HepG2 (cell line): Measurements from ENCODE around the gene PTPRM. TPM values are rescaled to one million over a fixed set of nuclear protein-coding genes. Genes with fewer than 3 reads are reported as not detected.

ENCODE experiments used
- ATAC-seq: fragments of 200-7000 bp; cut with Tn5 transposase; 3 replicates; pipeline ENCODE4 v1.9.1; 2020; ENCODE audit warnings: mild to moderate bottlenecking, moderate library complexity
- BruUV-seq: library from RNA; stranded (reverse); fragments of 400-500 nt; replicated peaks from 2 replicates; lab custom pipeline; 2021; lab: Mats Ljungman, UMichigan
- CTCF ChIA-PET: fragments of 300-600 bp; formaldehyde crosslinking; extraction: SDS; loops from one replicate; lab custom pipeline; 2021; ENCODE audit warnings: low total read pairs, inconsistent platforms, low intra/inter-chr PET ratio; lab: Yijun Ruan, JAX
- POLR2A ChIA-PET: fragments of 350-600 bp; sonication (Branson Sonifier 250); formaldehyde crosslinking; loops from one replicate; lab custom pipeline; 2020; ENCODE audit warnings: antibody characterized with exemption, inconsistent platforms; lab: Yijun Ruan, JAX
- DNase-seq: peaks from one replicate; pipeline ENCODE4 v3.0.0-alpha.2; 2015; ENCODE audit warnings: low spot score
- FAIRE-seq: peaks from 3 replicates; lab custom pipeline; 2011; peaks lifted over from hg19 to GRCh38; lab: Jason Lieb, UNC
- H2AFZ ChIP-seq: one replicate; pipeline ENCODE4 v1.6.1; 2011; ENCODE audit warnings: low read length, inconsistent platforms
- H3K27ac ChIP-seq: fragments of 300-600 bp; 3 replicates; pipeline ENCODE4 v1.8.0; 2011; ENCODE audit warnings: mixed run types, mild to moderate bottlenecking, mixed read lengths, low read length, inconsistent platforms; ENCODE audit not compliant: insufficient read depth; ENCODE audit errors: extremely low read length
- H3K27me3 ChIP-seq, 2 experiments: fragments of 200-600 bp in 1 of 2; 2 replicates in 1 of 2; 3 replicates in 1 of 2; pipeline versions ENCODE4 v1.6.0 to v1.8.0; 2011; ENCODE audit warnings: low read length in 2 of 2, mild to moderate bottlenecking in 2 of 2, moderate library complexity in 2 of 2, inconsistent platforms in 1 of 2; ENCODE audit not compliant: insufficient read depth in 2 of 2, control insufficient read depth in 1 of 2
- H3K36me3 ChIP-seq, 2 experiments: fragments of 200-600 bp in 1 of 2; replicated peaks in 1 of 2; 2 replicates in 1 of 2; 3 replicates in 1 of 2; pipeline versions ENCODE4 v1.5.1 to v1.8.0; 2011; ENCODE audit warnings: low read length in 2 of 2, inconsistent platforms in 1 of 2; ENCODE audit not compliant: insufficient read depth in 2 of 2, control insufficient read depth in 1 of 2
- H3K4me1 ChIP-seq: 2 replicates; pipeline ENCODE4 v1.5.1; 2012; ENCODE audit warnings: low read length, inconsistent platforms; ENCODE audit not compliant: insufficient read depth
- H3K4me2 ChIP-seq: 2 replicates; pipeline ENCODE4 v1.6.0; 2011; ENCODE audit warnings: low read depth, low read length, inconsistent platforms
- H3K4me3 ChIP-seq, 3 experiments: fragments of 200-600 bp in 1 of 3; sonication (generic), shearing (Covaris generic) in 1 of 3; replicated peaks in 1 of 3; 2 replicates each; pipeline ENCODE4 v1.5.1; 2011 to 2016; ENCODE audit warnings: low read length in 3 of 3, inconsistent platforms in 2 of 3, low read depth in 2 of 3, mild to moderate bottlenecking in 2 of 3, control low read depth in 1 of 3, mixed read lengths in 1 of 3; ENCODE audit not compliant: insufficient read depth in 1 of 3
- H3K79me2 ChIP-seq: one replicate; pipeline ENCODE4 v1.6.1; 2011; ENCODE audit warnings: low read length, inconsistent platforms; ENCODE audit not compliant: insufficient read depth
- H3K9ac ChIP-seq: 2 replicates; pipeline ENCODE4 v1.6.0; 2011; ENCODE audit warnings: mild to moderate bottlenecking, low read depth, low read length, inconsistent platforms; ENCODE audit not compliant: insufficient read depth
- H3K9me3 ChIP-seq: 2 replicates; pipeline ENCODE4 v1.5.1; 2012; ENCODE audit warnings: mild to moderate bottlenecking, low read length
- H4K20me1 ChIP-seq: 2 replicates; pipeline ENCODE4 v1.6.0; 2011; ENCODE audit warnings: inconsistent platforms, mild to moderate bottlenecking, low read length, moderate library complexity; ENCODE audit not compliant: insufficient read depth
- SMAD9 ChIP-seq: sonication (generic); formaldehyde crosslinking; IDR thresholded peaks from 2 replicates; pipeline ENCODE4 v1.5.1; 2020; ENCODE audit warnings: mild to moderate bottlenecking, missing genetic modification reagents
- TRIM24 ChIP-seq: sonication (generic); formaldehyde crosslinking; IDR thresholded peaks from 2 replicates; pipeline ENCODE4 v1.8.0; 2022; ENCODE audit warnings: mild to moderate bottlenecking, missing genetic modification reagents
- ZFAT ChIP-seq: sonication (generic); formaldehyde crosslinking; conservative IDR thresholded peaks from 2 replicates; pipeline ENCODE4 v1.8.1; 2023; ENCODE audit warnings: missing genetic modification reagents, inconsistent platforms
- ZMYM4 ChIP-seq: sonication (generic); formaldehyde crosslinking; IDR thresholded peaks from 2 replicates; pipeline ENCODE4 v1.8.1; 2023; ENCODE audit warnings: mild to moderate bottlenecking, missing genetic modification reagents
- ZNF484 ChIP-seq: sonication (generic); formaldehyde crosslinking; IDR thresholded peaks from 2 replicates; pipeline ENCODE4 v1.5.1; 2020; ENCODE audit warnings: mild to moderate bottlenecking, low read depth, missing genetic modification reagents, borderline replicate concordance
- ZNF549 ChIP-seq: sonication (generic); formaldehyde crosslinking; IDR thresholded peaks from 2 replicates; pipeline ENCODE4 v1.5.0; 2020; ENCODE audit warnings: missing genetic modification reagents
- ZNF589 ChIP-seq: sonication (generic); formaldehyde crosslinking; conservative IDR thresholded peaks from 2 replicates; pipeline ENCODE4 v1.8.0; 2022; ENCODE audit warnings: mild to moderate bottlenecking, moderate library complexity, missing genetic modification reagents
- ZNF891 ChIP-seq: sonication (generic); formaldehyde crosslinking; IDR thresholded peaks from 2 replicates; pipeline ENCODE4 v1.5.0; 2020; ENCODE audit warnings: mild to moderate bottlenecking, missing genetic modification reagents
- WGBS: methylation state at CpG from one replicate; pipeline ENCODE4 v1.1.6; 2017; ENCODE audit warnings: low lambda C conversion rate; 5-methylcytosine and 5-hydroxymethylcytosine counted together
- in situ Hi-C: cut with HindIII; loops from 2 replicates; pipeline ENCODE4 v1.10.0; 2017; ENCODE audit warnings: low pct_unique_long_range_greater_than_20kb; ENCODE audit not compliant: extremely low pct_ligation_motif_present
- intact Hi-C: fragments of 100-400 bp; cut with micrococcal nuclease; formaldehyde crosslinking; loops from one replicate; pipeline ENCODE4 v1.10.0; 2022; ENCODE audit not compliant: unreplicated experiment
- polyA plus RNA-seq, 8 experiments: library from polyadenylated mRNA; depleted of rRNA in 3 of 8; stranded (reverse) in 7 of 8; unstranded in 1 of 8; fragments of >200 nt; fragmentation: Illumina TruSeq in 4 of 8; extraction: Trizol in 4 of 8; gene quantifications; 2 replicates each; pipeline versions ENCODE4 v1.2.1 to v1.2.3, GENCODE V29; 2011 to 2016; ENCODE audit warnings: low read depth in 4 of 8, missing spikeins in 1 of 8, mixed read lengths in 1 of 8; ENCODE audit not compliant: insufficient read depth in 1 of 8
- total RNA-seq, 5 experiments: library from RNA; depleted of rRNA; stranded (reverse); fragments of >200 nt; fragmentation: Illumina TruSeq; extraction: Trizol; gene quantifications; 2 replicates each; pipeline ENCODE4 v1.2.3, GENCODE V29; 2016; ENCODE audit warnings: low read depth in 1 of 5
- TF ChIP-seq, protein P1 (sequence below), 2 experiments: sonication (generic) in 1 of 2; formaldehyde crosslinking in 1 of 2; IDR thresholded peaks; 2 replicates each; pipeline versions ENCODE4 v1.6.1 to v1.9.0; 2014 to 2022; ENCODE audit warnings: antibody characterized with exemption in 1 of 2, borderline replicate concordance in 1 of 2, inconsistent platforms in 1 of 2, low read depth in 1 of 2, missing genetic modification reagents in 1 of 2
- TF ChIP-seq, protein P2 (sequence below): sonication (generic); formaldehyde crosslinking; IDR thresholded peaks from 2 replicates; pipeline ENCODE4 v1.8.0; 2022; ENCODE audit warnings: missing genetic modification reagents, mild to moderate bottlenecking, moderate library complexity, borderline replicate concordance

The PTPRM gene
- total and polyA plus RNA-seq, 2 of the 13 experiments (the other 11 are each of a cell fraction or from before 2014, with no cell fraction given), result 12.6 to 108 TPM

- POLR2A ChIA-PET, result no interaction called here
These were observed 640.9 kb downstream of the PTPRM start for GRCh38 chr18:8207996-8208395.

DNA sequence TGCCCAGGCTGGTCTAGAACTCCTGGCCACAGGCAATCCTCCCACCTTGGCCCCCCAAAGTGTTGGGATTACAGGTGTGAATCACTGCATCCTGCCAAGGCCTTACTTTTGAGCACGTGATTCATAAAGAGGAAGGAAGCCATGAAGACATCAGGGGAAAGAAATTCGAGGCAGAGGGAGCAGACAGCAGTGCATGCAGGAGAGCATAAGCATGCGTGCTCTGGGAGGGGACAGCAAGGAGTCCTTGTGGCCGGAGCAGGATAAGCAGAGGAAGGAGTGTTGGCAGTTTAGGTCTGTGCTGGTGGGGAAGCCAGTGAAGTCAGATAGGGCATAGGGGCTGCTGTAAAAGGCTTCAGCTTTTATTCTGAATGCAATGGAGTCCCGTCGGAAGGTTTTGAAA lies 641.6 kb downstream of the PTPRM start:
- H3K27ac ChIP-seq, result no peak overlapping the region
- no peak overlapping the region for H2AFZ ChIP-seq
- no peaks in the 10 kb centered on the region for H3K27me3 ChIP-seq
- no peaks in the 10 kb centered on the region for H3K36me3 ChIP-seq
- H3K9me3 ChIP-seq, result no peaks in the 10 kb centered on the region
- POLR2A ChIA-PET, result no interaction called here
- no peak for ATAC-seq
- FAIRE-seq, result no peak
- no peak overlapping the region for H3K9ac ChIP-seq
- intact Hi-C loops, result no loop called here
- no peak overlapping the region for H3K4me2 ChIP-seq
- in situ Hi-C loops, result no loop called here
- no peaks in the 10 kb centered on the region for H4K20me1 ChIP-seq
- 71% methylated on average over 6 of the region's 6 CpGs for WGBS
- CTCF ChIA-PET, result no interaction called here
- no peak for DNase-seq
- no TSS peak for BruUV-seq
- H3K79me2 ChIP-seq, result no peaks in the 10 kb centered on the region
- no peak overlapping the region for H3K4me3 ChIP-seq
- no peaks in the 10 kb centered on the region for H3K4me1 ChIP-seq
- TF ChIP-seq ZNF589 (CRISPR knock-in tag) (no peak), ZNF891 (no peak), ZNF484 (CRISPR knock-in tag) (no peak), TRIM24 (no peak), ZNF549 (no peak), ZFAT (CRISPR knock-in tag) (no peak), SMAD9 (CRISPR knock-in tag) (no peak)
- TF ChIP-seq, protein P1, sequence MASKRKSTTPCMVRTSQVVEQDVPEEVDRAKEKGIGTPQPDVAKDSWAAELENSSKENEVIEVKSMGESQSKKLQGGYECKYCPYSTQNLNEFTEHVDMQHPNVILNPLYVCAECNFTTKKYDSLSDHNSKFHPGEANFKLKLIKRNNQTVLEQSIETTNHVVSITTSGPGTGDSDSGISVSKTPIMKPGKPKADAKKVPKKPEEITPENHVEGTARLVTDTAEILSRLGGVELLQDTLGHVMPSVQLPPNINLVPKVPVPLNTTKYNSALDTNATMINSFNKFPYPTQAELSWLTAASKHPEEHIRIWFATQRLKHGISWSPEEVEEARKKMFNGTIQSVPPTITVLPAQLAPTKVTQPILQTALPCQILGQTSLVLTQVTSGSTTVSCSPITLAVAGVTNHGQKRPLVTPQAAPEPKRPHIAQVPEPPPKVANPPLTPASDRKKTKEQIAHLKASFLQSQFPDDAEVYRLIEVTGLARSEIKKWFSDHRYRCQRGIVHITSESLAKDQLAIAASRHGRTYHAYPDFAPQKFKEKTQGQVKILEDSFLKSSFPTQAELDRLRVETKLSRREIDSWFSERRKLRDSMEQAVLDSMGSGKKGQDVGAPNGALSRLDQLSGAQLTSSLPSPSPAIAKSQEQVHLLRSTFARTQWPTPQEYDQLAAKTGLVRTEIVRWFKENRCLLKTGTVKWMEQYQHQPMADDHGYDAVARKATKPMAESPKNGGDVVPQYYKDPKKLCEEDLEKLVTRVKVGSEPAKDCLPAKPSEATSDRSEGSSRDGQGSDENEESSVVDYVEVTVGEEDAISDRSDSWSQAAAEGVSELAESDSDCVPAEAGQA (IDR thresholded peaks at IDR 0.05; ENCODE audit: low read depth), result no peak
- TF ChIP-seq, protein P1 (CRISPR knock-in tag; IDR thresholded peaks at IDR 0.05; ENCODE audit: borderline replicate concordance), result no peak

More at GRCh38 chr18:8207996-8208395, 640.9 kb downstream of the PTPRM start:
- no peak for ATAC-seq
- Histone ChIP-seq H3K9ac (no peak overlapping the region), H4K20me1 (no peaks in the 10 kb centered on the region), H3K79me2 (no peaks in the 10 kb centered on the region), H3K4me1 (no peaks in the 10 kb centered on the region), H3K9me3 (no peaks in the 10 kb centered on the region), H3K27me3 (no peaks in the 10 kb centered on the region), H3K36me3 (no peaks in the 10 kb centered on the region), H3K27ac (no peak overlapping the region), H3K4me3 (no peak overlapping the region), H3K4me2 (no peak overlapping the region), H2AFZ (no peak overlapping the region)
- no peak for FAIRE-seq
- BruUV-seq, result no TSS peak
- intact Hi-C loops (no loop called here), in situ Hi-C loops (no loop called here)
- 94% methylated on average over 5 of the region's 5 CpGs for WGBS
- no peak for DNase-seq
- TF ChIP-seq, protein P2, sequence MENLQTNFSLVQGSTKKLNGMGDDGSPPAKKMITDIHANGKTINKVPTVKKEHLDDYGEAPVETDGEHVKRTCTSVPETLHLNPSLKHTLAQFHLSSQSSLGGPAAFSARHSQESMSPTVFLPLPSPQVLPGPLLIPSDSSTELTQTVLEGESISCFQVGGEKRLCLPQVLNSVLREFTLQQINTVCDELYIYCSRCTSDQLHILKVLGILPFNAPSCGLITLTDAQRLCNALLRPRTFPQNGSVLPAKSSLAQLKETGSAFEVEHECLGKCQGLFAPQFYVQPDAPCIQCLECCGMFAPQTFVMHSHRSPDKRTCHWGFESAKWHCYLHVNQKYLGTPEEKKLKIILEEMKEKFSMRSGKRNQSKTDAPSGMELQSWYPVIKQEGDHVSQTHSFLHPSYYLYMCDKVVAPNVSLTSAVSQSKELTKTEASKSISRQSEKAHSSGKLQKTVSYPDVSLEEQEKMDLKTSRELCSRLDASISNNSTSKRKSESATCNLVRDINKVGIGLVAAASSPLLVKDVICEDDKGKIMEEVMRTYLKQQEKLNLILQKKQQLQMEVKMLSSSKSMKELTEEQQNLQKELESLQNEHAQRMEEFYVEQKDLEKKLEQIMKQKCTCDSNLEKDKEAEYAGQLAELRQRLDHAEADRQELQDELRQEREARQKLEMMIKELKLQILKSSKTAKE (CRISPR knock-in tag), result no peak
- TF ChIP-seq ZMYM4 (CRISPR knock-in tag), result no peak
- CTCF ChIA-PET, result no interaction called here
